HepG2 (cell line): ENCODE results near the gene HMGCLL1.

Experiments
- CREB1 ChIP-seq, 2 experiments: fragments of 450-650 bp in 1 of 2; IDR thresholded peaks; 2 replicates each; pipeline ENCODE4 v1.6.1; 2016 to 2017; ENCODE audit warnings: control low read depth in 1 of 2, mild to moderate bottlenecking in 1 of 2, missing compliant biosample characterization in 1 of 2, missing genetic modification characterization in 1 of 2
- CTCF ChIP-seq: sonication (generic); formaldehyde crosslinking; IDR thresholded peaks from 2 replicates; pipeline ENCODE4 v1.5.0; 2020; ENCODE audit warnings: mild to moderate bottlenecking, missing genetic modification reagents, moderate library complexity
- EZH2 ChIP-seq: conservative IDR thresholded peaks from 2 replicates; pipeline ENCODE4 v1.6.1; 2012; ENCODE audit warnings: mild to moderate bottlenecking, low read depth, low read length, moderate library complexity
- KDM3A ChIP-seq: IDR thresholded peaks from 2 replicates; pipeline ENCODE4 v1.6.1; 2018; ENCODE audit warnings: low read depth, missing compliant biosample characterization
- MED1 ChIP-seq: sonication (generic); formaldehyde crosslinking; IDR thresholded peaks from 2 replicates; pipeline ENCODE4 v1.4.0; 2020; ENCODE audit warnings: missing genetic modification reagents
- RAD21 ChIP-seq: fragments of 450-650 bp; formaldehyde crosslinking; IDR thresholded peaks from 2 replicates; pipeline ENCODE4 v1.5.0; 2020; ENCODE audit warnings: mild to moderate bottlenecking
- ZBTB20 ChIP-seq: sonication (generic); formaldehyde crosslinking; IDR thresholded peaks from 2 replicates; pipeline ENCODE4 v1.8.1; 2023; ENCODE audit warnings: missing genetic modification reagents, low read depth, mild to moderate bottlenecking, borderline replicate concordance

DNA sequence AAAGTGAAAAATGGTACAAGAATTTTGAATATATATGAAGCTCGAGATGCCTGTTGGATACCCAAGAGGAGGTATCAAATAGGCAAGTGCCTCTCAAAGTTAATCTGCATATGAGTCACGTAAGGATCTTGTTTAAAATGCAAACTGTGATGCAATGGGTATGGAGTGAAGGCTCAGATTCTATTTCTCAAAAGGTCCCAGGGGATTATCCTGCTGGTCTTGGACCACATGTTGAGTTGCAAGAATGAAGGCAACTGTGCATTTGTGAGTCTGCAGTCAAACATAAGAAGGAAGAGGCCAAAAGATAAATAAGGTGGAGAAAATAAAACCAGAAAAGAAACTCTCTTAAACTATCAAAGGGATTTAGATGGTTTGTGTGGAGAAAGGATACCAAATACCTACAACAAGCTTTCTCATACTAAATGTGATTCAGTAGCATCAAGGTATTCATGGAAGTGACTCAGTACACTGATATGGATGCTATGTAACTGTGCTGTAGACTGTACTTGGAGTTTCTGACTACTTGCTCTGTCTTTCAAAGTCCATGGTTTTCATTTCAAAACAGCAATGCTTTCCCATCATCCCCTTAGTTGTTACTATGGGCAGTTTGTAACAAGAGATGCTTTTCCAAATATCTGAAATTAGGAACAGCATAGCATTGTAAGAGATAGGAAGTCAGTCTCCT, 145.4 kb downstream of the HMGCLL1 start:
- TF ChIP-seq EZH2 (no peak), CREB1 (IDR thresholded peaks at IDR 0.05) (no peak), CREB1 (CRISPR knock-in tag; IDR thresholded peaks at IDR 0.05) (no peak), CTCF (CRISPR knock-in tag) (no peak), RAD21 (no peak), KDM3A (CRISPR knock-in tag) (no peak), ZBTB20 (CRISPR knock-in tag) (no peak), MED1 (CRISPR knock-in tag) (no peak)
